ENCODE measurements around the gene KRT86.

Gene KRT86

GRCh38 chr12:52318241-52318990 is 44.0 kb downstream of the KRT86 start:
- no peak for DNase-seq

DNA sequence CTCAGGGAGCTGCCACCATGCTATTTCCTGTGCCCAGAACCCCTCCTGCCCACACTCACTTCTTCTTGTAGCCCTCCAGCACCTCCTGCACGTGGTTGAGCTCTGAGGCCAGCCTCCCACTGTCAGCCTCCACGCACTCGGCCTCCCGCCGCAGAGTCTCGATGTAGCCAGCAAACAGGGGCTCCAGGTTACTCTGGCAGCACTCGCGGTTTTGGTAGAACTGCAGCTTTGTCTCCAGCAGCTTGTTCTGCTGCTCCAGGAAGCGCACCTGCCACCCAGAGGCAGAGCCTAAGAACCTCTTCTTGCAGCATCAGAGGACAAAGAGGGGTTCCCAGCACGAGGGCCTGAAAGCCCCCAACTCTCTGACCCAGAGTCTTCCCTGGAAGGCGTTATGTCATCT is 44.7 kb downstream of the KRT86 start:
- peak in 1 of 2 experiments; percentile 36 for DNase-seq

DNA sequence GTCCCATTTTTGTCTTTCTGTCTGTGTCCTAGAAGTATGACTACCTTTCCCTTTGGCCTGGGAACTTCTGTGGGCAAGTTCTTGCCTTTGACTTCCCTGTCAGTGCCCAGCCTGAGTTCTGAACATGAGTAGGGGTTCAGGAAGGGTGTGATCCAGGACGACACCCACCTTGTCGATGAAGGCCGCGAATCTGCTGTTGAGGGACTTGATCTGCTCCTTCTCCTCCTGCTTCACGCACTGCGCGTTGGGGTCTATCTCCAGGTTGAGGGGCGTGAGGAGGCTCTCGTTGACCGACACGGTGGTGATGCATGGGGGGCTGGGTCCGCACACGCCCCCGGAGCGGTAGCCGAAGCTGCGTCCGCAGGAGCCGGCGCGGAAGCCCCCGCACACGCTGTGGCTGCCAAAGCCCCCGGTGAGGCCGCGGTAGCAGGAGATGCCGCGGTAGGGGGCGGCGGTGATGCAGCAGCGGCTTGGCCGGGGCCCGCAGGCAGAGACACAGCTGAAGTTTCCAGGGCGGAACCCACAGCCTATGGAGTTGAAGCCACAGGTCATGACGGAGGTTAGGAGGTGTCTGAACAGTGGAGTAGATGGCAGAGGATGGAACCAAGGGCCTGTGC is 46.4 kb downstream of the KRT86 start, which contains the start of gene KRT83:
Gene KRT83 (minus strand): TSS at position 615 of the 617 bp plus-strand sequence. CDS start 63 bp downstream, at position 552.
- no peak for DNase-seq

DNA sequence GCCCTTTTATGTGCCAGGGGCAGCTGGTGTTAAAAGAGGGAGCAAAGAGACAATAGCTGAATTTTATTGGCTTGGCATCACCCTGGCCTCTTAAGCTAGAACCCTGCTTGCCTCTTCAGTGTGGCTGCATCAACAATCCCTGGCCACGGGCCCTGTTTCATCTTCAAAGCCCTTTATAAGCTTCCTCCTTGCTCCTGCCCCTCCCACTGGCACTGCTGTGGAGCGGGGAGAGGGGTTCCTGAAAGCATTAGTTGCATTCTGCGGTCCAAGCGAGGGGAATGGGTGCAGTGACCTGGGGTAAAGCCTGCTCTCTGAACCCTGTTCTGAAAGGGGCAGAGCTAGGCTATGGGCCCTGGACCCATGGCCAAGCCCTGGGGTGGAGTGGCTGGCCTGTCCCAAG is 47.0 kb downstream of the KRT86 start:
- DNase-seq, result no peak

GRCh38 chr12:52322069-52322468 is 47.6 kb downstream of the KRT86 start:
- no peak for DNase-seq

- no peak for DNase-seq
Observed at GRCh38 chr12:52323001-52323400, 48.6 kb downstream of the KRT86 start.

- no peak for DNase-seq
Observed at GRCh38 chr12:52323416-52324152, 49.1 kb downstream of the KRT86 start.

- no peak for DNase-seq
Observed at GRCh38 chr12:52324153-52324444, 49.7 kb downstream of the KRT86 start.

GRCh38 chr12:52327052-52327829 is 52.8 kb downstream of the KRT86 start:
- peak; percentile 65 to 92 for DNase-seq

DNA sequence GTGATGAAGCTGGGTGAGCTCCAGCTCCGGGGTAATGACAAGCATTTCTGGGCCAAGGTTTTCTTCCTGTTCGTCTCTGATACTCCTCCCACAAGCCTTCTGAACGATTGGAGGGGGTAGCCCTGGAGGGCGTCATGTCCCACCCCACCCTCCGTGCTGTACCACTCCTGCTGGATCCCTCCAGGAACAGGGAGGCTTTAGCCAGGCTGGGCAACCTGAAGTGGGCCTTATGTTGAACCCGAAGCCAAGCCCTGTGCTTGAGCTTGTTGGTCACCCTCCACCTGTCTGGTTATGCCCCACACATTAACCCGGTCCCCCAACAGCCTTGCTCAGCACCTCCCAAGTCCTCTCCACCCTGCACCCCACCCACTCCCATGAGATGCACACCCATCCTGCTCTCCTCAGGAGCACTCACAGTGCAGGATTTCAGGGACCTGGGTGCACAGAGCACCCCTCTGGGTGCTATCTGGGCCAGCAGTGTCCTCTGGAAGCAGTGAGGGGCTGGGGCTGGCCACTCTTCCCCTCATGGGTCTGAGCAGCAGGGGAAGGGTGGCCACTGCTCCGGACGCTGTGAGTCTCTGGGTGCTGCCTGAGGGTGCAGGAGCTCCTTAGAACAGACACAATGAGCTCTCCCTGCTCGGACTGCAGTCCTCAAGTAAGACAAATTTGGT is 53.5 kb downstream of the KRT86 start:
- DNase-seq, result no peak

GRCh38 chr12:52331039-52331438 is 56.6 kb downstream of the KRT86 start:
- DNase-seq, result no peak

- DNase-seq, result no peak
Observed at GRCh38 chr12:52331833-52332232, 57.4 kb downstream of the KRT86 start.

DNA sequence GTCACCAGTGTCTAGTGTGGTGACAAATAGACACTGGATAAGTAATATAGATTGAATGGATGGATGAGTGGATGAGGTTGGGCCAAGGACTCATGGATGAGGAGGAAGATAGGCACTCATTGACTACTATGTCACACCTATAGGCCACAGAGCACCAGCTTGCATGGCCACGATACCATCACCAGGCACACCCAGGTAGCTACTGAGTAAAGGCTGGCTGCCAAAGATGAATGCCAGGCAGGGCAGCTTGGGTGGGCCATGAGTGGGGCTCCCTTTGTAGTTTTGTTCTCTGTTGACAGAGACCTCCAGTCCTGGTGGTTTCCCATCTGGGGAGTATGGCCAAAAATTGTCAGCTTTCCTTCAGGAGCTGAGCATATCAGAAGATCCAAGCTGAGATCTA is 57.9 kb downstream of the KRT86 start:
- no peak for DNase-seq

DNA sequence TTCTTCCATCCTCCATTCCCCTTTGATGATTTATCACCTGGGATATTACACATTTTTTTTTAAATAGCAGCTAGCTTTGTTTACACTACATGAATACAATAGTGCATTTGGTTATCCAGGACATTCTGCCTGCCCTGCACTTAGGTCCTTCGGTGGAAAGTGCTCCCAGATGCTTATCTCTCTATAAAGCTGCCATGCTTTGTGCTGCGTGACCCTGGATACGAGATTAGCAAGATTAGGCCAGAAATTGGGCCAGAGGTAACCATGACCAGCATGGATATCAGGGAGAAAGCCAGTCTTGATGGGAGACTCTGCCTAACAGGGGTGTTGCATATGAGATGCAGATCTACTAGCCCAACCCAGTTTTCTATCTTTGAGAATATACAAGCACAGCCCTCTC is 58.9 kb downstream of the KRT86 start:
- no peak for DNase-seq

DNA sequence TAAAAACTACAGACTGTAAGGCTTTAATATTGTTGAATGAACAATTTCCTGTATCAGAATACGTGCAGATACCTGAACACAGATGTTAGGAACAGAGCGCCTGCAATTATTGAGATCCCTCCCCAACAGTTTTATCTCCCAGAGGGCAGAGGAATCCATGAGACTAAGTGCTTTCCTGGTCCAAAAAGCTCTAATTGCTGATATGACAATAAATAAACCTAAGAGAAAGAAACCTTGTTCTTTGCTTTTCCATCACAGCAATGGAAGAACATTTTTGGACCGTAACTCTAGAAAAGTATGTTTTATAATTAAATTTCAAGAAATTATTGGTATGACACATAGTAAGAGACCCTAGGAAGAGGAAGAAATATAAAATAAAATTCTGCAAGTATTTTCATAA is 59.7 kb downstream of the KRT86 start:
- DNase-seq, result no peak

GRCh38 chr12:52335598-52336262 is 61.3 kb downstream of the KRT86 start:
- no peak for DNase-seq

DNA sequence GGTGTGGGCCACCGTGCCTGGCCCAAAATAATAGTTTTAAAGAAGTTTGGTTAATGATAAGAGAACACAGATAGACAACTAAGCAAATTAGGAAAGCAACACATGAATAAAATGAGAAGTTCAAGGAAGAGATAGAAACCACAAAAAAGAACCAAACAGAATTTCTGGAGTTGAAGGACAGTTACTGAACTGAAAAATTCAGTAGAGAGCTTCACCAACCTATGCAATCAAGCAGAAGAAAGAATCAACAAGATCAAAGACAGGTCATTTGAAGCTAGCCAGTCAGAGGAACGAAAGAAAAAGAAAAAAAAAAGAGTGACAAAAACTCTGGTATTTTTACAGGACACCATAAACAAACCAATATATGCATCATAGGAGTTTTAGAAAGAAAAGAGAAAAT is 62.2 kb downstream of the KRT86 start:
- no peak for DNase-seq

- DNase-seq, result no peak
Observed at GRCh38 chr12:52337054-52337453, 62.6 kb downstream of the KRT86 start.

DNA sequence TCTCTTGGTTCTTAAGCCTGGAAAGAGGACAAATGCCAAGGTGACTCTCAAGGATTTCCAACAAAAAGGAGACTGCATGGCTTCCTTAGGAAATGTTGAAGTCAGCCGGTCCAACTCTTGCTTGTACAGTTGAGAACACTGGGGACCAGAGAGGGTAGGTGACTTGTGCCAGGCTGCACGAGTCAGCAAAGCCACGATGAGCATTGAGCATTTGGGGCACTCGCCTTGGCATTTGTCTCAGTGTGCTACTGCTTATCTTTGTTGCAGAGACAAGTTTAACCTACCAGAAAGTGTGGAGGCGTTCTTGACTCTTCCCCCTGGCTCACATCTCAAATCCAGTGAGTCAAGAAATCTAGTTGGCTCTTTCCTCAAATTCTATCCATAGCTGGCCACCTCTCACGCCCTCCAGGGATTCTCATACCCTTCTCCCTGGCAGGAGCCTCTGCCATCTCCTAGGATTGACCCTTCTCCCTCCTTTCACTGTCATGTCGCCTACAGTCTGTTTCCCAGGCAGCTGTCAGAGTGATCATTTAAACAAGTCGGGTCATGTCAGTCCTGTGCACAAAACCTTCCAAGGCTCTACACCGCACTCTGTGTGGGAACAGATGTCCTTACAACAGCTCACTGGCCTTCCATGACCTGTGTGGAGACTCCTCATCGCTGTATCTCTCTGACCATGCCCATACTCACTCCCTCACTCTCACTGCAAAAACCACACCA is 64.0 kb downstream of the KRT86 start:
- DNase-seq, result no peak

DNA sequence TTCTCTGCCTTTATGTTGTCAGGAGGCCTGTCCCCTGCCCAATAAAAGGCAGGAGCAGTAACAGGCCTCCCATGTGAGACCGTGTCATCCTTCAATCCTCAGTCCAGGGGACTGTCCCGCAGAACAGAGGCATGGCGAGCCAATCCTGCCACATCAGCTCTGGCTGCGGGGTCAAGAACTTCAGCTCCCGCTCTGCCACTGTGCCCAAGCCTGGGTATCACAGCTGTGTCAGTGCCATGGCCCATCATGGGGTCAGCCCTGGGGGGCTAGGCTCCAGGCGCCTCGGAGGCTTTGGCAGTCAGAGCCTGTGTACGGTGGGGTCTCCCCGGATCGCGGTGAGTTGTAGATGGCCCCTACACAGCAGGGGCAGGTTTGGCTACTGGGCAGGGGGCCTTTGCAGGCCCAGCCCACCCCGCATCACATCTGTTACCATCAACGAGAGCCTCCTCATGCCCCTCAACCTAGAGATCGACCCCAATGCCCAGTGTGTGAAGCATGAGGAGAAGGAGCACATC is 66.7 kb downstream of the KRT86 start:
- no peak for DNase-seq

- DNase-seq, result no peak
Observed at GRCh38 chr12:52342781-52343490, 68.5 kb downstream of the KRT86 start.

Measured in NCI-H526 (cell line).